NT2/D1 (cell line): ENCODE results near the gene DHDDS.

Source experiments
- SUZ12 ChIP-seq: IDR thresholded peaks from 2 replicates; pipeline ENCODE4 v1.6.1; 2011; ENCODE audit not compliant: insufficient read length, insufficient read depth; ENCODE audit errors: extremely low read depth
- ZNF274 ChIP-seq: IDR thresholded peaks from 2 replicates; pipeline ENCODE4 v1.6.1; 2011; ENCODE audit warnings: mild to moderate bottlenecking, low read depth, low read length

DNA sequence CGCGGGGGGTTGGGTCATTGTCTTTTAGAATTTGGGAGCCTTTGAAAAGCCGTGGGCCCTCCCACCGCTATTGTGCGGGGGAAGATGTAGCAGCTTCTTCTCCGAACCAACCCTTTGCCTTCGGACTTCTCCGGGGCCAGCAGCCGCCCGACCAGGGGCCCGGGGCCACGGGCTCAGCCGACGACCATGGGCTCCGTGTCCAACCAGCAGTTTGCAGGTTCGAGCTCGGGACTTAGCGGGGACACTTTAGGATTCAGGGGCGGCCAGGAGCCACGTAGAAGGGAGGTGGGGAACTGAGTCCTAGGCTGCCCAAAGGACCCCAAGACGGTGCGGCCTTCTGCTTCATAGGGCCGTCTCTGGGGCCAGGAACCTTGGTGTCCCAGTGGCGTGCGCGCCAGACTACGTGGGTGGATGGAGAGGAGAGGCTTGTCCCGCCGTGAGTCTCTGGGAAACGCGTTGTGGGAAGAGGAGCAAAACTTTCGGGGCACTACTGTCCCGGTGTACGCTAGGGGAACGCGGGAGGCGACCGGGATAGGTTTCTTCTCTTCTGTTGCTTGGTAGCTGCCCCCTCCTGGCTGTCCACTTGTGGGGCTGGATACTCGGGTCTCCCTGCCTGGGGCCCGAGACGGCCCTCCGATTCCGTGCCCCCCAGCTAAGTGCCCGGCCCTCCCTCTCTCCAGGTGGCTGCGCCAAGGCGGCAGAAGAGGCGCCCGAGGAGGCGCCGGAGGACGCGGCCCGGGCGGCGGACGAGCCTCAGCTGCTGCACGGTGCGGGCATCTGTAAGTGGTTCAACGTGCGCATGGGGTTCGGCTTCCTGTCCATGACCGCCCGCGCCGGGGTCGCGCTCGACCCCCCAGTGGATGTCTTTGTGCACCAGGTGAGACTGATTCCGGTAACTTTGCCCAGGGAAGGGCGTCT is 21.2 kb upstream of the DHDDS start, which contains the start of gene LIN28A:
- TF ChIP-seq ZNF274 (no peak), SUZ12 (no peak)
